Activated effector memory CD4-positive, alpha-beta T cell treated with anti-CD3 and anti-CD28 coated beads, Interleukin-2, amount 50 U/mL, for 16 hours (primary cell): ENCODE data around the gene C1QL1.

Experiments used
- DNase-seq: peaks from one replicate; pipeline ENCODE4 v3.0.0-alpha.2; 2020

C1QL1 gene

GRCh38 chr17:44912763-44913544 is 55.1 kb downstream of the C1QL1 start:
- DNase-seq: peak; percentile 31

GRCh38 chr17:44911133-44912001 is 56.7 kb downstream of the C1QL1 start:
- peak; percentile 82 for DNase-seq

- no peak for DNase-seq
Measured at GRCh38 chr17:44910231-44911106, 57.6 kb downstream of the C1QL1 start.
